GM12872 (cell line): ENCODE measurements around the gene KRTAP24-1.

Source experiments
- TF ChIP-seq, protein P1 (sequence below): IDR thresholded peaks from 3 replicates; pipeline ENCODE4 v1.5.1; 2011; ENCODE audit warnings: low read depth, mild to moderate bottlenecking, low read length, moderate library complexity; ENCODE audit not compliant: insufficient read depth

The KRTAP24-1 gene

DNA sequence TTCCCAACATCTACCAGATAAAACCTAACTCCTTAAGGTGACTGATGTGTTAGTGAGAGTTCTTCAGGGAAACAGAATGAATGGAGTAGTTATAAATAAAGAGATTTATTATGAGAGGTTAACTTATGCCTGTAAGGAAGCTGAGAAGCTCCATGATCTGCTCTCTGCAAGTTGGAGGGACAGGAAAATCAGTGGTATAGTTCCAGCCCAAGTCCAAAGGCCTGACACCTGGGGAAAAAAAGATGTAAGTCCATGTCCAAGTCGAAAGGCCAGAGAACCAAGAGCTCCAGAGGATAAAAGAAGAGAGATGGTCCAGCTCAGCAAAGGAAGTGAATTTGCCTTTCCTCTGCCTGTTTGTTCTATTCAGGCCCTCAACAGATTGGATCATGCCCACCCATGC, 27.1 kb downstream of the KRTAP24-1 start:
- TF ChIP-seq, protein P1, sequence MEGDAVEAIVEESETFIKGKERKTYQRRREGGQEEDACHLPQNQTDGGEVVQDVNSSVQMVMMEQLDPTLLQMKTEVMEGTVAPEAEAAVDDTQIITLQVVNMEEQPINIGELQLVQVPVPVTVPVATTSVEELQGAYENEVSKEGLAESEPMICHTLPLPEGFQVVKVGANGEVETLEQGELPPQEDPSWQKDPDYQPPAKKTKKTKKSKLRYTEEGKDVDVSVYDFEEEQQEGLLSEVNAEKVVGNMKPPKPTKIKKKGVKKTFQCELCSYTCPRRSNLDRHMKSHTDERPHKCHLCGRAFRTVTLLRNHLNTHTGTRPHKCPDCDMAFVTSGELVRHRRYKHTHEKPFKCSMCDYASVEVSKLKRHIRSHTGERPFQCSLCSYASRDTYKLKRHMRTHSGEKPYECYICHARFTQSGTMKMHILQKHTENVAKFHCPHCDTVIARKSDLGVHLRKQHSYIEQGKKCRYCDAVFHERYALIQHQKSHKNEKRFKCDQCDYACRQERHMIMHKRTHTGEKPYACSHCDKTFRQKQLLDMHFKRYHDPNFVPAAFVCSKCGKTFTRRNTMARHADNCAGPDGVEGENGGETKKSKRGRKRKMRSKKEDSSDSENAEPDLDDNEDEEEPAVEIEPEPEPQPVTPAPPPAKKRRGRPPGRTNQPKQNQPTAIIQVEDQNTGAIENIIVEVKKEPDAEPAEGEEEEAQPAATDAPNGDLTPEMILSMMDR, result no peak

DNA sequence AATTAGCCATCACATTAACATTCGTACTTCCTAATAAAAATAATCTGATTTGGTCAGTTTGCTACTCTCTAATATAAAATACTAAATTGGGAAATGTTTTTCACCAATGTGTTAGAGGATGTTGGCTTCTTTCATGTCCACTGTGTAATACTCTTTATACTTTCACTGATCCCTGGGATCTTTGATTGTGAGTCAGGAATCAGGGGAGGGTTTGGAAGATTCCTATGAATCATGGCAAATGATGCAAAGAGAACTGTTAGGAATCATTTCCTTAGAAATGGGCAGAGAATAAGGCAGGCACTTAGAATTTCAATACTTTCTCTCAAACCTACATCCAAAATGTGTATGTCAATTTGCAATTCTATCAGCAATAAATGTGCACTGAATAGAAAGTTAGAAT, 31.0 kb downstream of the KRTAP24-1 start:
- TF ChIP-seq, protein P1, result no peak

DNA sequence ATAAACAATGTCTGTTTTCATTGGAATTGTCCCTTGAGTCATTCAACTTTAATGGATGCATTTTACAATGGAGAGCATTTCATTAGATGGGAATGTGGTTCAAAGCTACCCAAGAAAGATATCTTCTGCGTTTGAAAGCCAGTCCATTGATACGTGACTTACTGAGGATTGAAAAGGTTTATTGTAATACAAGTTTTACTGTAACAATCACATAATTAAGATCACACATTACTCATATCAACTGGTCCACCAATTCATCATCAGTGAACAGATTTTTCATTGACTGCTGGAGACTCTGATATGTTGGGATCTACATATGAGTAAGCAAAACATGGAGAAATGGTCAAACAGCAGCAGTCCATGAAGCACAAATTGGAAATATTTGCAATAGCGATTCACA, 32.8 kb downstream of the KRTAP24-1 start:
- TF ChIP-seq, protein P1, result no peak

DNA sequence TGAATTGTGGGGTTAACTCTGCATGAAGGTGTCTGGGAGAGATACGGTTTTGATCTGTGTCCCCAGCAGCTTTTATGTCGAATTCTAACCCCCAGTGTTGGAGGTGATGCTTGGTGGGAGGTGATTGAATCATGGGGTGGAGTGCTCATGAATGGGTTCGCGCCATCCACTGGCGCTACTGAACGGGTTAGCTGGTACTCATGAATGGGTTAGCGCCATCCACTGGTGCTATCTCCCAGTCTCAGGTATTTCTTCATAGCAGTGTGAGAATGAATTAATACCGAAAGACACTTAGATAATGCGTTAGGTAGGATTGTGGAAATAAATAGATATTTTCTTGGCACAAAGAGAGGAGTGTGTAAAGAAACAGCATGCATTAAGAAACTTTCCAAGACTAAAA, 33.9 kb downstream of the KRTAP24-1 start:
- TF ChIP-seq, protein P1, result no peak

DNA sequence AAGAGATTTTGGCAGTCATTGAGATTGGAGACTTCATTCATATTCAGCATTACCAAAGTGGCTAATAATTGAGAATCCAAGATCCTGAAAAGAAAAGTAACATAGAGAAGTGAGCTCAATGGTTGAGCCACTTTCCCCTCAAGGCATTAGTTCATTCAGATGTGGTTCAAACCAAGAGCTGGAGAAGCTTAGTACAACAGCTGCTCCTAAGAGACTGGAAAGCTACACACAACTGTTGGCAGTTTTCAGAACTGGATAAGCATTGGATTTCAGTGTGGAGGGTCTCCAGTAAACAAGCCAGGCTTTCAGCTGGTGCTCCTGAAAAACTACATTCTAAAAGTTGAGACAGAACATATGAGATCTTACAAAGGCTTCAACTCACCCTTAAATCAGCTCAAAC, 37.7 kb downstream of the KRTAP24-1 start:
- TF ChIP-seq, protein P1, result no peak

DNA sequence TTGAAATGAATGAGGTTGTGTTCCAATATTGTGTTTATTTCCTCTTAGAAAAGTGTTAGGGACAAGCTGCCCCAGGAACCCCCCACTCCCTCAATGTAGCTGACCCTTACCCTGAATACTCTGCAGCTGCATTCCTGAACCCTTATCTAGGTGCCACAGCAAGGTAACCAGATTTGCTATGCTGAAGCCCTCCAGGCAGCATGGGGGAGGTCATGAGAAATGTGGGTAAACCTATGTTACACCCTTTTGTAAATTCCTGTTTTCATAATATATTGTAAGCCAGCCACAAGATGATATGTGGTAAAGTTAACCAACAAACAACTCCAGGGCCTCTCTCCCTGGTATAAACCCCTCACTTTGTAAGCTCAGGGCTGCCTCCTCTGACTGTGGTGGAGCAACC, 39.1 kb downstream of the KRTAP24-1 start:
- TF ChIP-seq, protein P1, result no peak

DNA sequence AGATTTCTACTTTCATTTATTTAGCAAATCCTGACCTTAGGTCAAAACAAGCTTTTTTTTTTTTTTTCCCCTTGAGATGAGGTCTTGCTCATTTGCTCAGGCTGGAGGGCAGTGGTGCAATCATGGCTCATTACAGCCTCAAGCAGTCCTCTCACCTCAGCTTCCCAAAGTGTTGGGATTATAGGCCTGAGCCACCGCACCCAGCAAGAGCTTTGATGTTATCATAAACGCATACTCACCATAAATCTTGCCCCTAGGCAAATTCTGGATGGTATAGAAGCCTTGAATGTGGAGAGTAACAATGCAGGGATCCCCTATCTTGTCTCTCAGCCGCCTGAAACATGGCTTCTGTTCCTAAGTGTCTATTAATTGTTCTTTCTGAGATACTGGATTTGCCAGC, 42.1 kb downstream of the KRTAP24-1 start:
- TF ChIP-seq, protein P1, result no peak

DNA sequence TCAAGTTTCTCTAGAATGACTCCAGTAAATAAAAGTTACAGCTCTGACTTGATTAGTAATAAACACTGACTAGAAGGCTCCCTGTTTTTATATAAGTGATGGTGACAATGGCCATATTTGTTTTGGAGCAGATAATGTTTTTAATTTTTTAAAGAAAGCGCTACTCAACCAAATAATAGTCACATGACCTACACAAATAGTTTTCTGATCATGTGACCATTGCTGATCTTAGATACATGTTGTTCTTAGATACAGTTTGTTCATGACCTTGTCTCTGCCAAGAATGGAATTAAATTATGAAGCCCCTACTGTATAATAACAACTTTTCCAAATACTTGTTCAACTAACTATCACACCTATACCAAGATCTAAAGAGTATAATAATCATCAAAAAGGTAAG, 44.6 kb downstream of the KRTAP24-1 start:
- TF ChIP-seq, protein P1, result no peak
